Measurements from ENCODE around the gene PCED1B.

The PCED1B gene

DNA sequence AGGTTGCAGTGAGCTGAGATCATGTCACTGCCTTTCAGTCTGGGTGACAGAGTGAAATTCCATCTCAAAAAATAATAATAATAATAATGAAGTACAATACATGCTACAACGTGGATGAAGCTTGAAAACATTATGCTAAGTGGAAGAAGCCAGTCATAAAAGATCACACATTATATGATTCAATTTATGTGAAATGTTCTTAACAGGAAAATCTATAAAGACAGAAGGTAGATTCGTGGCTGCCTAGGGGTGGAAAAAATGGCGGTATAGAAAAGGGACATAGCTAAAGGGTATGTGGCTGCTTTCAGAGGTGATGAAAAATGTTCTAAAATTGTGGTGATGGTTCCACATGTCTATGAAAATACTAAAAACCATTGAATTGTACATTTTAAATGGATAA, 41.3 kb downstream of the PCED1B start:
- no peak for DNase-seq (ENCODE audit: low read depth)

- no peak for DNase-seq (ENCODE audit: low read depth)
Observed at GRCh38 chr12:47121146-47121545, 41.7 kb downstream of the PCED1B start.

GRCh38 chr12:47122602-47123001, 43.2 kb downstream of the PCED1B start:
- DNase-seq (ENCODE audit: low read depth) = no peak

DNA sequence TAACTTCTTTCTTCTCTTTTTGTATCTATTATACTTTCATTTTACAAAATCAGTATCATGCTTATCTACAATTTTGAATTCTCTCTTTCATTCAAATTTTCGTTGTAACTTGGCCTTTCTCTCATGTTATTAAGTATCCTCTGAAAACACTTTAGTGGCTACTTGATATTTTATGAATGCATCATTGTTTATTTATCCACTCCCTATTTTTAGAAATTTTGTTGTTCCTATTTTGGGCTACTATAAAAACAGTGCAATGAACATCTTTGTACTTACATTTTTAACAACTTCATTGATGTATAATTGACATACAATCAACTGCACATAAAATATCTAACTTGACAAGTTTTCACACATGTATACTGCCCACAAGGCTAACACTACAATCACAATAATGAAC, 44.3 kb downstream of the PCED1B start:
- DNase-seq (ENCODE audit: low read depth) = no peak

DNA sequence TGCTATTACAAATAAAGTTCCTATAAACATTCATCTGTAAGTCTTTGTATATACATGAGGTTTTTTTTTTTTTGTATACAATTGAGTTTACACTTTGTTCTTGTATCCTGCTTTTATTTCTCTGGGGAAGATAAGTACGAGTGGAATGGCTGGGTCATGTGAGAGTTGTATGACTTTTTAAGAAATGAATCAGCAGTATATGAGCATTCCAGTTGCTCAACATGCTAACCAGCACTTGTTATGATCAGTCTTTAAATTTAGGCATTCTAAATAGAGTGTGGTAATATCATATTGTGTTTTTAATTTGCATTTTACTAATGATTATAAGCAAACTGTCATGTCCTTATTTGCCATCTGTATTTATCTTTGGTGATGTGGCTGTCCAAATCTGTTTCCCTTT, 45.0 kb downstream of the PCED1B start:
- no peak for DNase-seq (ENCODE audit: low read depth)

DNA sequence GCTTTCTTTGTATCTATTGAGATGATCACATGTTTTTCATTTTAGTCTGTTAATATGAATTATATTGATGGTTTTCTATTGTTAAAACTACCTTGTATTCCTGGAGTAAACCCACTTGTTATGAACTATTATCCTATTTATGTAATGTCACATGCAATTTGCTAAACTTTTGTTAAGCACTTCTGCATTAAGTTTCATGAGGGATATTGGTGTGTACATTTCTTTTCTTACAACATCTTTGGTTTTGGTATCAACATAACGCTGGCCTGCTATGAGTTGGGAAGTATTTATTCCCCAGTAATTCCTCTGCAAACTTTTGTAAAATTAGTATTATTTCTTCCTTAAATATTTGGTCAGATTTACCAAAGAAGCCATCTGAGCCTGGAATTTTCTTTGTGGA, 46.8 kb downstream of the PCED1B start:
- no peak for DNase-seq (ENCODE audit: low read depth)

DNA sequence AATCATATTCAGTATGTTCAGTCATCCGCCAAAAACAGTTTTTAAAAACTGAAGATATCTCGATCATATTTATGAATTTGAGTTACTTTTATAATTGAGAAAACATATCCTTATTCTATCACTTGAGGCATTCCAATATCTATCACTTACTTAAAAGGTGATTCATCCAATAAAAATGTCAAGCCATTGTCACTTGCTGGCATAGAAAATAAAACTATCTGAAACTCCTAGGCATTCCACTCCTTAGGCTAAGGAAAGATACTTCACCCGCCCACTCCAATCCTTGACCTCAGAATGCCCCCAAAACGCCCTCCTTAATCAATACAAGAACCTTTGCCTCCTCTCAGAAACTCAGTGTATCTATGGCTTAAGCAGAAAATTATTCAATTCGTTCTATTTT, 51.6 kb downstream of the PCED1B start:
- no peak for DNase-seq (ENCODE audit: low read depth)

DNA sequence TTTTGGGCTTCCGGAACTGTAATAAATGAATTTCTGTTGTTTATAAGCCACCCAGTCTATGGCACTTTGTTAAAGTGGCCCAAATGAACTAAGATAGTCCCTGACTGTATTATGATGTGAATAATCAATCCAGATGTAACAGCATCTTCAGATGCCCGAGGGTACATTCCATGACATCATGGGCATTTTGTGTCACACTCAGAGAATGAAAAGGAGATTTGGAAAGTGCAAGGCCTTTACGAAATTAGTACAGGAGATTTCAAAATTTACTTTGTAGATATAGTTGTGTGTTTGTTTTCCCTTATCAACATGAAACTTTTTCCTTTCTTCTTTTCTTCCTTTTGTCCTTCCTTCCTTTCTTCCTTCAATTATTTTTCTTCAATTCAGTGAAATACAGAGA, 54.6 kb downstream of the PCED1B start:
- no peak for DNase-seq (ENCODE audit: low read depth)

- DNase-seq (ENCODE audit: low read depth) = no peak
Observed at GRCh38 chr12:47135578-47135977, 56.2 kb downstream of the PCED1B start.

- no peak for DNase-seq (ENCODE audit: low read depth)
Observed at GRCh38 chr12:47139000-47139681, 59.7 kb downstream of the PCED1B start.

DNA sequence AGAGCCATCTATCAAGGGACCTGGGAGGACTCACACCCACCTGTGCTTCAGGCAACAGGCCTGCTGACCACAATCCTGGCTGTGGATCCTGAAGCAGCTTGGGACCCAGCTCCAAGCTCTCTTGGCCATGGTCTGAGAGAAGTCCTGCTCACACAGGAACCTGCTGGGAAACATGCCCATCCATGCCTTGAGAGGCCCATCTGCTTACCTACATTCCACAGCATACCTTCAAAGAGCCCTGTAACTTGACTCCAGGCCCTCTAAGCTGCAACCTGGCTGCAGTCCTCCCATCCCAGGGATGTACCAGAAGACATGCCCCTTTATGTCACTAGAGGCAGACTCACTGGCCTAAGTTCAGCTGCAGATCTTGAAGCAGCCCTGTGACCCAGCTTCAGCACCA, 62.0 kb downstream of the PCED1B start:
- no peak for DNase-seq (ENCODE audit: low read depth)

GRCh38 chr12:47144769-47145168, 65.3 kb downstream of the PCED1B start:
- DNase-seq (ENCODE audit: low read depth) = no peak

DNA sequence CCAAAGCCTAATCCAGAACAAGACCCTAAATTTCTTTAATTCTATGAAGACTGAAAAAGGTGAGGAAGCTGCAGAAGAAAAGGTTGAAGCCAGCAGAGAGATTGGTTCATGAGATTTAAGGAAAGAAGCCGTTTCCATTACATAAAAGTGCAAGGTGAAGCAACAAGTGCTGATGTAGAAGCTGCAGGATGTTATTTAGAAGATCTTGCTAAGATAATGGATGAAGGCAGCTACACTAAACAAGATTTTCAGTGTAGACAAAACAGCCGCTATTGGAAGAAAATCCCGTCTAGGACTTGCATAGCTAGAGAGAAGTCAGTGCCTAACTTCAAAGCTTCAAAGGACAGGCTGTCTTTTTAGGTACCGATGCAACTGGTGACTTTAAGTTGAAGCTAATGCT, 65.8 kb downstream of the PCED1B start:
- DNase-seq (ENCODE audit: low read depth) = no peak

DNA sequence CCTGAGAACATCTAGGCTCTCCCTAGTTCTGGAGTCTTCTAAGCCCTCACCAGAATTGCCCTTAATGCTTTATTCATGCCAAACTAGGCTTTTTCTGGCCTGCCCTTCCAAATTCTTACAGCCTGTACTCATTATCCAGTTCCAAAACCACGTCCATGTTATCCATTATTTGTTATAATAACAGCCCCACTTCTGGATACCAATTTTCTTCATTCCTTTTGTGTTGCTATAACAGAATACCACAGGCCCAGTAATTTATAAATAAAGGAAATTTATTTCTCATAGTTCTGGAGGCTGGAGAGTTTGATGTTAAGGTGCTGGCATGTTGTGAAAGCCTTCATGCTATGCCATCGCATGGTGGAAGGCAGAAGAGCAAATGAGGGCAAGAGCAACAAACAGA, 68.3 kb downstream of the PCED1B start:
- DNase-seq (ENCODE audit: low read depth) = no peak

DNA sequence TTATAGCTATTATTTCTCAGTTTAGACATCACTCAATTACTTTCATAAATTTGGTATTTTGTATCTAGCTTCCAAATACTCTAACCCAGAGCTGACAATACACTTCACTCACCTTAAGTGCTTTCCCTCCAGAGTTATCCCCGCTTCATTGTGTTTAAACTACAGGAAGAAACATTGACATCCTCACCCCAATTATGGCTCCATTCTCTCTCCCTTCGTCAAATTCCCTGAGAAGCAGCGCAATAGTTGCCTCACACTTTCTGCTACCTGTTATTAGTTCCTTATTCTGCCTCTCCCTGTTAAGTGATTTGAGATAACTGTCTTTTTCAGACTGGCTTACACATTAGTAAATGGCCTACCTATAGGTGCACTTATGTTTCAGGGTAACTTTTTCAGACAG, 69.7 kb downstream of the PCED1B start:
- no peak for DNase-seq (ENCODE audit: low read depth)

DNA sequence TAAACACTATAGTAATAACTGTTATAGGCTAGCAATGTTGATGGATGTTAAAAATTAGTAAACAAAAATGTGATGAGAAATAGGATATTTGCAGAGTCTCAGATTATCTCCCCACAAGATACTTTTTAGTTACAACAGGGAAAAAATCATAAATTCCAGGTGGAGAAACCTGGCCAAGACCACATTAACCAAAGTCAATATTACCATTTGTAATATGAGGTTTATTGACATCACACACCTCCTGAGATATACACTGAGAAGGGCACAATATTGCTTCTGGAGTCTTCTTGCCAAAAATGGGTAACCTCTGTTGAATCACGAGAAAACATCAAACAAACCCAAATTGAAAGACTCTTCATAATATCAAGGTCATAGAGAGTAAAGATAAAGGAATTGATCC, 72.7 kb downstream of the PCED1B start:
- no peak for DNase-seq (ENCODE audit: low read depth)

GRCh38 chr12:47155457-47156166, 76.2 kb downstream of the PCED1B start:
- DNase-seq (ENCODE audit: low read depth) = no peak

- no peak for DNase-seq (ENCODE audit: low read depth)
Observed at GRCh38 chr12:47156167-47156736, 76.8 kb downstream of the PCED1B start.

DNA sequence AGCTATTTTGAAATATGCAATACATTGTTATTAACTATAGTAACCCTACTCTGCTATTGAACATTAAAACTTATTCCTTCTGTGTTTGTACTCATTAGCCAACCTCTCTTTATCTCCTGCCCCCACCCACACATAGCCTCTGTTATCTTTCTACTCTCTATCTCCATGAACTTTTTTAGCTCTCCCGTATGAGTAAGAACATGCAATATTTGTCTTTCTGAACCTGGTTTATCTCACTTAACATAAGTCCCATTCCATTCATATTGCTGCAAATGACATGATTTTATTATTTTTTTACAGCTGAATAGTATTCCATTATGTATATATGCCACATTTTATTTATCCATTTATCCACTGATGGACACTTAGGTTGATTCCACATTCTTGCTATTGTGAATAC, 79.4 kb downstream of the PCED1B start:
- DNase-seq (ENCODE audit: low read depth) = no peak

DNA sequence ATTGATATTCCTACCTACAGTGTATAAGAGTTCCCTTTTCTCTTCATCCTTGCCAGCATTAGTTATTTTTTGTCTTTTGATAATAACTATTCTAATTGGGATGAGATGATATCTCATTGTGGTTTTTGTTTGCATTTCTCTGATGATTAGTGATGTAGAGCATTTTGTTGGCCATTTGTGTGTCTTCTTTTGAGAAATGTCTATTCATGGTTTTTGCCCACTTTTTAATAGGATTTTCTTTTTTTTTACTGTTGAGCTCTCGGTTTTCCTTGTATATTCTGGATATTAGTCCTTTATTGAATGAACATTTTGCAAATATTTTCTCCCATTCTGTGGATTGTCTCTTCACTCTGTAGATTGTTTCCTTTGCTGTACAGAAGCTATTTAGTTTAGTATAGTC, 79.9 kb downstream of the PCED1B start:
- DNase-seq (ENCODE audit: low read depth) = no peak

DNA sequence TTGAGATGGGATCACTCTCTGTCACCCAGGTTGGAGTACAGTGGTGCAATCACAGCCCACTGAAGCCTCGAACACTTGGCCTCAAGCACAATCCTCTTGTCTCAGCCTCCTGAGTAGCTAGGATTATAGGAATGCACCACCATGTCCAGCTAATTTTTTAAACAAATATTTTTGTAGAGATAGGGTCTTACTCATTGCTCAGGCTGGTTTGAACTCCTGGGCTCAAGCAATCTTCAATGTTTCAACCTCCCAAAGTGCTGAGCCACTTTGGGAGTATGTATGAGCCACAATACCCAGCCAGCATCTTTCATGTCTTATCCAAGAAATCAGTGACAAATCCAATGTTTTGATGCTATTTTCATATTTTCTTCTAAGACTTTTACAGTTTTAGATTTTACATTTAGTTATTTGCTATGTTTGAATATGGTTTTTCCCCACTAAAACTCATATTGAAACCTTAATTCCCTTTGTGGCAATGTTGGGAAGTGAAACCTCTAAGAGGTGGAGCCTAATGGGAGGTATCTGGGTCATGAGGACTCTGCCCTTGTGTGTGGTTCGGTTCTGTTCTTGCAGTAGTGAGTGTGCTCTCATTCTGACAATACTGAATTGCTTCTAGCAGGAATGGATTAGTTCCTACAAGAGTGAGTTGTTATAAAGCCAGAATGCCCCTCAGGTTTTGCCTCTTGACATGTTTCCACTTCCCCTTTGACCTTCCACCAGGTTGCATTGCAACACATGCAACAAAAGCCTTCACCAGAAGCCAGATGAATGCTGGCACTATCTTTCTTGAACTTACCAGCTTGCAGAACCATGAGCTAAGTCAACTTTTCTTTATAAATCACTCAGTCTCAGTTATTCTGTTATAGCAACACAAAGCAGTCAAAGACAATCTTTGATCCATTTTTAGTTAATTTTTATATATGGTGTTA, 81.2 kb downstream of the PCED1B start:
- no peak for DNase-seq (ENCODE audit: low read depth)

- no peak for DNase-seq (ENCODE audit: low read depth)
Observed at GRCh38 chr12:47164116-47164515, 84.7 kb downstream of the PCED1B start.

Measured in stimulated activated CD8-positive, alpha-beta memory T cell treated with anti-CD3 and anti-CD28 coated beads, Interleukin-7, amount 100 ng/mL, for 24 hours (primary cell).